A549 treated with GW870086 at 1 μM for 4 hours (cell line): ENCODE measurements around the gene WDR59. TPM values are rescaled to one million over a fixed set of nuclear protein-coding genes. Genes with fewer than 3 reads are reported as not detected.

Experiments used
- total RNA-seq: library from RNA; stranded (reverse); fragments of 200-300 nt; extraction: Qiagen RNA extraction; gene quantifications from 5 replicates; pipeline ENCODE4 v1.2.3, GENCODE V29; 2022; ENCODE audit warnings: low read depth

Gene WDR59, protein sequence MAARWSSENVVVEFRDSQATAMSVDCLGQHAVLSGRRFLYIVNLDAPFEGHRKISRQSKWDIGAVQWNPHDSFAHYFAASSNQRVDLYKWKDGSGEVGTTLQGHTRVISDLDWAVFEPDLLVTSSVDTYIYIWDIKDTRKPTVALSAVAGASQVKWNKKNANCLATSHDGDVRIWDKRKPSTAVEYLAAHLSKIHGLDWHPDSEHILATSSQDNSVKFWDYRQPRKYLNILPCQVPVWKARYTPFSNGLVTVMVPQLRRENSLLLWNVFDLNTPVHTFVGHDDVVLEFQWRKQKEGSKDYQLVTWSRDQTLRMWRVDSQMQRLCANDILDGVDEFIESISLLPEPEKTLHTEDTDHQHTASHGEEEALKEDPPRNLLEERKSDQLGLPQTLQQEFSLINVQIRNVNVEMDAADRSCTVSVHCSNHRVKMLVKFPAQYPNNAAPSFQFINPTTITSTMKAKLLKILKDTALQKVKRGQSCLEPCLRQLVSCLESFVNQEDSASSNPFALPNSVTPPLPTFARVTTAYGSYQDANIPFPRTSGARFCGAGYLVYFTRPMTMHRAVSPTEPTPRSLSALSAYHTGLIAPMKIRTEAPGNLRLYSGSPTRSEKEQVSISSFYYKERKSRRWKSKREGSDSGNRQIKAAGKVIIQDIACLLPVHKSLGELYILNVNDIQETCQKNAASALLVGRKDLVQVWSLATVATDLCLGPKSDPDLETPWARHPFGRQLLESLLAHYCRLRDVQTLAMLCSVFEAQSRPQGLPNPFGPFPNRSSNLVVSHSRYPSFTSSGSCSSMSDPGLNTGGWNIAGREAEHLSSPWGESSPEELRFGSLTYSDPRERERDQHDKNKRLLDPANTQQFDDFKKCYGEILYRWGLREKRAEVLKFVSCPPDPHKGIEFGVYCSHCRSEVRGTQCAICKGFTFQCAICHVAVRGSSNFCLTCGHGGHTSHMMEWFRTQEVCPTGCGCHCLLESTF
- total RNA-seq: 21.4 to 33.0 TPM (median 30.0 TPM) in 5 replicates

DNA sequence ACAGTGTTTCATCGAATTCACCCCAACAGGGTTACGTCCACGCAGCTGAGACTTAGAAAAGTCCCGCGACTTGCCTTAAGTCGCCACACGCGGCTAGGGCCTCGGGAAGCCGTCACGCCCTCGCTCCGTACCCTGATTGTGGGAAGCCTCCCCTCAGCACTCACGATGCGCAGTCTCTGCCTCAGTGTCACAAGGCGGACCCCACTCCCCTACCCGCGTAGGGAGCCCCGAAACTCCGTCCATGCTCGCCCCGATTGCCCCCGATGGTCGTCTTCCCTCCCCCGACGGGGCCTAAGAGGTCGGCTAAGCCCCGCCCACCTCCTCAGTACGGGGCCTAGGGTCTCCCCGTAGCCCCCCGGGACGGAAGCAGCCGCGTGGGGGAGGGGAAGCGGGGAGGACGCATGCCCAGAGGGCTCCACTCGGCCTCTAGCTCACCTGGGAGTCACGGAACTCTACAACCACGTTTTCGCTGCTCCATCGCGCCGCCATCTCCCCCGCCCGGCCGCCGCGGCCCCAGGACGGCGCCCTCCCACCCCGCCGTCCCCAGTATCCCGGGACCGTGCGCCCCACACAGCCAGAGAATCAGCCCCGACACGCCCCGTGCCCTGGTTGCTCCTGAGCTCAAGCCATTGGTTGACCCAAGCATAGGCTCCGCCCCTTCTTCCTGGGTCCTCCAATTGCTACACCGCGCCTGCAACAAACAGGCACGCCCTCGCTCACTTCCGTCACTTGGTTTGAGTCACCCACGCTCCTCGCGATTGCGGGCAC is at the start of gene WDR59:
Gene WDR59, minus strand, starts transcription at position 595 of the 768 bp plus-strand sequence. Its CDS starts 106 bp downstream, at position 489.

DNA sequence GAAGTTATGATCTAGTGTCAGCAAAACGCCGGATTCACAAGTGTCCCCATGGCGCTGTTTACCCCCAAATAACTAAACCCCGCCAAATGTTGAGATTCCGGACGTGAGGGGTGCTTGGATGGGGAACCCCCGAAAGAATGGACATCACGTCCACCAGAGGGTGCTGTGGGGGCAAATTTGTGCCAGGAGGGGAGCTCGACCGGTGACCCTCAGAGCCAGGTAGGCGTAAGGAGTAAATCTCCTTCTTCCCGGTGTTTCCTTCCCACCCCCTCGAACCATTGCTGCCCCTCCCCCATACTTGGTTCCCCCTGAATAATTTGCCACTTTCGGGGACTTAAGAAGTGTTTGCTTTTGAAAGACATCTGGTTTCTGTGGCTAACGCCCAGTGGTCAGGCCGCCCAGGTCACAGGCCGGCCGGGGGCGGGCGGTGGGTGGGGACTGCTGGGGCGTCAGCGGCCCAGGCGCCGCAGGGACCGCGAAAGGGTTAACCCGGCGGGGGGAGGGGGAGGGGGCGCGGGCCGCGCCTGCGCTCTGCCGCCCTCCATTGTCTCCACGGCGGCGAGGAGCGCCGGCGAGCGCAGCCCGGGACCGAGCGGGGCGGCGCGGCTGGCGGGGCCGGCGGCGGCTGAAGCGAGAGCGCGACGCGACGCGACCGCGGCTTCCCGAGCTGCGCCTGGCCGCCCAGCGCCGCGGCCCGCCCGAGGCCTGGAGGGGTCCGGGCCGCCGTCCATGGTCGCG is 13.7 kb upstream of the WDR59 start, which contains the start of gene ZNRF1:
Gene ZNRF1, plus strand, starts transcription at position 544 of the 738 bp plus-strand sequence. CDS start 648 bp downstream, outside the sequence.

Other genes with a start within 250 kb of the WDR59 start
- 33.5 to 35.0 TPM (median 34.0 TPM) in 5 replicates for gene FA2H, start 210.3 kb downstream of the WDR59 start, total RNA-seq
- gene ZNRF1, start 13.9 kb upstream of the WDR59 start, total RNA-seq: 18.2 to 23.9 TPM (median 23.2 TPM) in 5 replicates
- 0.46 to 0.95 TPM (median 0.75 TPM) in 5 replicates for gene LDHD, start 131.7 kb upstream of the WDR59 start, total RNA-seq
- gene ZFP1, start 163.4 kb upstream of the WDR59 start, total RNA-seq: 8.7 to 17.0 TPM (median 11.0 TPM) in 5 replicates
- not detected in 5 replicates for gene CTRB2, start 222.0 kb upstream of the WDR59 start, total RNA-seq
- gene CTRB1, start 233.9 kb upstream of the WDR59 start, total RNA-seq: not detected in 5 replicates